Retina (tissue), 1 donor: ENCODE measurements around the gene TSPYL4.

ENCODE experiments used
- DNase-seq: peaks from one replicate; pipeline ENCODE4 v3.0.0-alpha.2; 2016

Gene TSPYL4

DNA sequence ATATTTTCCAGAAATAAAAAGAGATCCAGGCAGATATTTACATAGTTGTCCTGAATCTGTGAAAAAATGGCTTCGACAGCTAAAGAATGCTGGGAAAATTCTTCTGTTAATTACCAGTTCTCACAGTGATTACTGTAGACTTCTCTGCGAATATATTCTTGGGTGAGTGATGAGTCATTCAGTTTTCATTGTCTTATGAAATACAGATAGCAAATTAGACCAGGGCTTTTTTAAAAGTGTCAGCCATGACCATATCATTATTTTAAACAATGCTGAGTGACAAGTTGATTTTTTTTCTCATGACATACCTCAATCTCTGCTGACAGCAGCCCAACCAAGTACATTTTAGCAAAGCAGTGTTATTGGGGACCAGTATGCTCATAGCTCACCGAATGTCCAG, 32.8 kb downstream of the TSPYL4 start:
- DNase-seq, result no peak

DNA sequence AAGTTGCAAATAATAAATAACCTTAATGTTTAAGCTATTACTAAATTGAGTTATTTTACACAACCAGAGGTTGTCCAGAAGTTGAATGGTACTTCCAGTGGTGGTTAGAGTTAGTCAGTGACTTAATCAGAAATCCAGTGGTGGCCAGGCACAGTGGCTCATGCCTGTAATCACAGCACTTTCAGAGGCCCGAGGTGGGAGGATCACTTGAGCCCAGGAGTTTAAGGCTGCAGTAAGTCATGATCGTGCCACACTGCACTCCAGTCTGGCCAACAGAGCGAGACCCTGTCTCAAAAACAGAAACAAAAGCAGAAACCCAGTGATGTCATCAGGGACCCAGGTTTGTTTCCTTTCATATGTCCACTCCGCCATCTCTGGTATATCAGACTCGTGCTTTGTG, 35.0 kb downstream of the TSPYL4 start:
- no peak for DNase-seq

- DNase-seq, result peak; percentile 11
These were observed 35.7 kb downstream of the TSPYL4 start for GRCh38 chr6:116218172-116218633.

GRCh38 chr6:116217069-116217468, 36.8 kb downstream of the TSPYL4 start:
- DNase-seq, result peak; percentile 55

DNA sequence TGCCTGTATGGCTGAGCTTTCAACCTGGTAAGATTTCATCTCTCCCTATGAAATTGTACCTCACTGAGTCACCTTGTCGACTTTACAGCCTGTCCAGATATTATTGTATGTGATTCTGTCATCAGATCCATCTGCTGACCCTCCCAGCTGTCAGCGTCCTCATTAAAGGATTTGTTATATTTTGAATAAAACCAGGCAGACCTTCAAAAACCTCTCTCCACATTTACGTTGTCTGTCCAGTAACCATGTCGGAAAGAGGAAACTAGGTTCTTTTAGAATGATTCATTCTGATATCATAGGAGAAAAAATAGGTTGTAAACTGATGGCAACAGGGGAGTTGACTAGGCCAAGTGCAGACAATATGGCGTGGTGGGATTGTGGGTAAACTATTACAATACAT, 38.5 kb downstream of the TSPYL4 start:
- no peak for DNase-seq

DNA sequence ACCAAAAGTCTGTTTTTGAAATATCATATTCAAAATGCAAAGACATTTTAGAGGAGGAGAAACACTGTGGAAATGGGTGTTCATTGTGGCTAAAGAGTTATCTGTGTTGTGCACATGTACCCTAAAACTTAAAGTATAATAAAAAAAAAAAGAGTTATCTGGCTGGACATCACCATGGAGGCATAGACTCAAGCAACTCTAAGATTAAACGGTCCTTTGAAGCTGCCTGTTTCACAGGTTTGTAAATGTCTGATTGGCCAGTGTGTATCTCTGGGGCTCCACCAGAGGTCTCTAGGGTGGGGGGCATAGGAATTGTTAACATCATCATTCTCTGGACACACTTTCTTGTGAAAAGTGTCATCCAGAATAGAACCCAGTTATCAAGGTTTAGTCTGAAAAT, 39.2 kb downstream of the TSPYL4 start:
- DNase-seq, result no peak

GRCh38 chr6:116210750-116211425, 43.0 kb downstream of the TSPYL4 start:
- no peak for DNase-seq

DNA sequence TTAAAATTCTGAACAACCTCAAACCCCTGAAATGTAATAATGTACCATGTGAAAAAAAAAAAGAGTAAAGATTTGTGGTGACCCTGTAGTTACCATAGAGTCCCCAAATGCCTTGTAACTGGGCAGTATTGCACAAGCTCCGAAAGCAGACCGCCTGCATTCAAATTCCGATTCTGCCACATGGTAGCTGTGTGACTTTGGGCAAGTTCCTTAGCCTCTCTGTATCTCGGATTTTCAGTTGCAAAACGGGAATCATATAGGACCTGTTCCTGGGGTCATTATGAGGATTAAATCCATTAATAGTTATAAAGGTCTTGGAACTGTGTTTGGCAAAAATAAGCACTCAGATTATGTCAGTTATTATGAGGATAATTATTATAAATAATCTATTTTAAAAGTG, 43.6 kb downstream of the TSPYL4 start:
- no peak for DNase-seq

GRCh38 chr6:116208056-116208785, 45.7 kb downstream of the TSPYL4 start:
- DNase-seq, result no peak

DNA sequence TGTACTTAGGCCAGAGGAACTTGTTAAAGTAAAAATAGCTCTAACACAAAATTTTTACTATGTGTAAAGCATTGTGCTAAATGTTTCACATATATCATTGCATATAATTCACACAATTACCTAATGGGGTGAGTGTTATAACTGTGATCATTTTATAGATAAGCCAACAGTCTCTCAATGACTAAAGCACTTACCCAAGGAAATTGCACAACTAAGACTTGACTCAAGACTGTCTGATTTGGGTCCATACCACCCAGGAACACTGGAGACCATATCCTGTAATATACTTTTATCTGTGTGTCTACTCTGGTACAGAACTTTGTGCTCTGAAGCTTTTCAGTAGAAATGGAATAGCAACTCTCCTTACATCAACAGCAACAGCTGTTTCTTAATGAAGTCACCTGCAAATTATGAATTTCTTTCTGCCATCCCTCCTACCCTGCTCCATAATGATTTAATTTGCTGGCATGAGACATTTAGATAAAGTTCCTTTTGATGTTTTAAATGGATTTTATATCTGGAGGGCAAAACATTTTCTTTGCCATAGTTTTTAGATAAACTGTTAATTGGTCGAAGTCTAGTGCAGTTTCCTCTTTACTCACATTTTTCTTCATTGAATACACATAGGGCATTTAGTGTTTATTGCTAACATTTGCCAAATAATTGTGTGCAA, 47.5 kb downstream of the TSPYL4 start:
- no peak for DNase-seq

DNA sequence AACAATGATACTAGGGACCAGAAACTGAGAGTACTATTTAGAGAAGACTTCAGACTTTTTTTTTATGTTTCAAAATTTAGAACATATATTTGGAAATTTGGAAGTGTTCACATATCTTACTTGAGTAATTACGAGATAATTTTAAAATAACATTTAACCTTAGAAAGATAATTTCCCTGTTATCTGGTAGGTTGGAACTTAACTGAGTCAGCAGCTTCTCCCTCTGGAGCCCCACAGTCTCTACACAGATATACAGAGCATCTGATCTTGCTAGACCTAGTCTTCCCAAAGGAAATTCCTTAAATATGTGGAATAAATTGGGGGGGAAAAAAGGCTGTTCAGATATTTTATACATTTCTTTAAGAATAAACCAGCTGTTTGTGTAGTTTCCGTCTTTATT, 48.6 kb downstream of the TSPYL4 start:
- DNase-seq, result no peak

- no peak for DNase-seq
These were observed 52.3 kb downstream of the TSPYL4 start for GRCh38 chr6:116201538-116201937.

DNA sequence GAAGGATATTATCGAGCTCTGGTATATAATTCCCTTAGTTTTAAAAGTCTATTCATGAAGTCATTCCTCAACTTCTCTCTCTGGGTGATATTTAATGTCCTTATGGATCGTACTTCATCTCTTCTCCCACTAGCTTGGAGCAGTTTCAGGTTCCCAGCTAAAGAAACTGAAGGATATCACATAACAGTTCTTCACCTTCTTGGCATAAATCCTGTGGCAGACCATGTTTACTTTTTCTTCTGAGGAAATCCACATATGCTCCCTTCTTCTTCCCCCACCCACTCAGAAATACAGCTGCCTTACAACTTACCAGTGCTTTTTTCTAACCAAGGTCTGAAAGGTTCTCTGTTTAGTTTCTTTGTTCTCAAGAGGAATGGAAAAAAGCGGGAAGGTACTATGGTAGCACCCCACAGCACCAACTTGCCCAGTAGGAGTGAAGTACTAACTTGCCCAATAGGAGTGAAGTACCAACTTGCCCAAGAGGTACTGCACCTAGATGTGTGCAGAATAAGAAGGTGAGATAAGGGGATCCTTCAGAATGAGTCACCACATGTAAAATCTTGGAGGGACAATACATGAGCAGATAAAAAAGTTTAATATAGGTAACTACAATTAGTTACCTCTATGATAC, 53.1 kb downstream of the TSPYL4 start:
- DNase-seq, result no peak
